Measurements from ENCODE around the gene DDX43.
"Not testable (repeated sequence)": the region's sequence is repeated elsewhere in the genome, so short reads cannot be mapped to it uniquely, and the experiment has no call there.

DDX43 gene

DNA sequence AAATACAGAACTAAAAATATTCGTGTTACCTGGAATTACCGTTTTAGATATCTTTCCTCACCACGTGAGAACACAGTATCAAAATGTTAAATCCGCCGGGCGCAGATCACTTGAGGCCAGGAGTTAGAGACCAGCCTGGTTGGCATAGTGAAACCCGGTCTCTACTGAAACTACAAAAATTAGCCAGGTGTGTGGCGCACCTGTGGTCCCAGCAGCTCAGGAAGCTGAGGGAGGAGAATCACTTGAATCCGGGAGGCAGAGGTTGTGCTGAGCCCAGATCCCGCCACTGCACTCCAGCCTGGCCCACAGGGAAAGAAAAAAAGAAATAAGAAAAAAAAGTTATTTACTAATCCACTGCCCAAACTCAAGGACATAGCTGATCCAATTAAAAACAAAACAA is 4.8 kb upstream of the DDX43 start:
- no peak for DNase-seq

DNA sequence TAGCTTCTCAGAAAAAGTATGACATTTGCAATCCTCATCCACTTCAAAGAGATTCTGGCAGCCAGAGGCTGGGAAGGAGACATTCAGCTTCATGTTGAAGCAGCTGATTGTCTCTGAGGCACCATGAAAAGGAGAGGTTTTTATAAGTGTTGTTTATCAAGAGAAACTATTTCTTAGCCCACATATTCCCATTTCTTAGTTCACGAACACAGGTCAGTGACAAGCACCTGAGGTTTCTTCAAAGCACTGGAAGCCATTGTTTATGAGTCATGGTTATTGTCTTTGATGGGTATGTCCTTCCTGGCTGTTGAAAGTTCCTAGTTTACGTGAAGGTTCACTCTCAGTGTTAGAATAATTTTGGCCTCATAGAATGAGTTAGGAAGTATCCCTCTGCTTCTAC is 3.0 kb upstream of the DDX43 start:
- DNase-seq = no peak

DNA sequence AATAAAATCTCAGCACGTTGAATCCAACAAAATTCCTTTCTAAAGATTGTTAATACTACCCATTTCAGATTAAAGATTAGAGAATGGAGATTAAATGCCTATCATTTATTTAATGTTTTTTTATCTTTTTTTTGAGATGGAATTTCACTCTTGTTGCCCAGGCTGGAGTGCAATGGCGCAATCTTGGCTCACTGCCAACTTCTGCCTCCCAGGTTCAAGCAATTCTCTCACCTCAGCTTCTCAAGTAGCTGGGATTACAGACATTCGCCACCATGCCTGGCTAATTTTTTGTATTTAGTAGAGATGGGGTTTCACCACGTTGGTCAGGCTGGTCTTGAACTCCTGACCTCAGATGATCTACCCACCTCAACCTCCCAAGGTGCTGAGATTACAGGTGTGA is 2.4 kb upstream of the DDX43 start:
- DNase-seq = not testable (repeated sequence)

DNA sequence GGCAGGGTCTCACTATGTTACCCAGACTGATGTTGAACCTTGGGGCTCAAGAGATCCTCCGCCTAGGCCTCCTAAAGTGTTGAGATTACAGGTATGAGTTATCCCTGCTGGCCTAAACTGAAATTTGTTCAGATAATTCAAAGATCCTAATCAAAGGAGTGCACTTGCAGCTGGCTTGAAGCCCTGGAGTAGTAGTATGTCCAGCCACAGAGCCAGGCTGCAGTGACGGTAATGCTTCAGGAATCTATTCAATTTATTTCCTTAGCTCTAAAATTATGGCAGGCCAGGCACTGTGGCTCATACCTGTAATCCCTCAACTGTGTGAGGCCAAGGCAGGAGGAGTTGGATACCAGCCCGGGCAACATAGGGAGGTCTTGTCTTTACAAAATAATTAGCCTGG is 1.4 kb upstream of the DDX43 start:
- DNase-seq = no peak

DNA sequence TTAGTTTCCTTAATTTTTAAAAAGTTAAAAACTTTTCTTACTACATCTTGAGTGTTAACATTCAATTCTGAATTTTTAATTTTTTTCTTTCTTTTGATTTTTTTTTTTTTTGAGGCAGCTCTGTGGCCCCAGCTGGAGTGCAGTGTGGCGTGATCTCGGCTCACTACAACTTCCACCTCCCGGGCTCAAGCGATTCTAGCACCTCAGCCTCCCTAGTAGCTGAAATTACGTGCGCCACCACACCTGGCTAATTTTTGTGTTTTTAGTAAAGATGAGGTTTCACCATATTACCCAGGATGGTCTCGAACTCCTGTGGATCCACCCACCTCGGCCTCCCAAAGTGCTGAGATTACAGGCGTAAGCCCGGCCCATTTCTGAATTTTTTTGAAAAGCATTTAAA is 1.2 kb downstream of the DDX43 start:
- DNase-seq = no peak

DNA sequence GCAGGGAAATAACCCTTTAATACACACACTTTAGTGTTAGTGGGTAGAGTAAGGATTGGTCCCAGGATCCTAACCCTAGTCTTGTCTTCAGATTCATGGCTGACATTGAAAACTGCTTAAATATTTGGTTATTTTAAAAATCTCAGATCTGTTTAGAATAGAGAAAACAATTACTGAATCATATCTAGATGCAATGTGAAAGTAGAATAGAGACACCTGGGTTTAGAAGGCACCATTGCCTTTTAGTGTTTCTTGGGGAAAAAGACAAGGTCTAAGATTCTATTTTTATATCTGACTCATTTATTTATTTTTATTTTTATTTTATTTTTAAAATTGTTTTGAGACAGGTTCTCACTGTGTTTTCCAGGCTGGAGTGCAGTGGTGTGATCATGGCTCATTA is 6.0 kb downstream of the DDX43 start:
- no peak for DNase-seq

DNA sequence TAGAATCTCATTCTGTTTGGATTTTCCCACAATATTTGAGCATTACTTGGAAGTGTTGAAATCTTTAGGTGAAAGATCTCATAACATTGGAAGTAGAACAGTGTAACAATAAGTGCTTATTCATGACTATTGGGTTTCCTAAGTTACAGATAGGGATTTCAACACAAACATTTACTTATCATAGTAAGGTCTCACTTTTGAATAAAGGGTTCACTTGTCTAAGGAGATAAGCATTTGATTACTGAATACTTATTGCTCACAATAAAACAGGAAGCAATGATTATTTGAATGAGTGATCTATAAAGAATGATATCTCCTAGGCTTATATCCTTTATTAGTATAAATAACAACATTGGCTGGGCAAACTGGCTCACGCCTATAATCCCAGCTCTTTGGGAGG is 14.8 kb downstream of the DDX43 start:
- no peak for DNase-seq

DNA sequence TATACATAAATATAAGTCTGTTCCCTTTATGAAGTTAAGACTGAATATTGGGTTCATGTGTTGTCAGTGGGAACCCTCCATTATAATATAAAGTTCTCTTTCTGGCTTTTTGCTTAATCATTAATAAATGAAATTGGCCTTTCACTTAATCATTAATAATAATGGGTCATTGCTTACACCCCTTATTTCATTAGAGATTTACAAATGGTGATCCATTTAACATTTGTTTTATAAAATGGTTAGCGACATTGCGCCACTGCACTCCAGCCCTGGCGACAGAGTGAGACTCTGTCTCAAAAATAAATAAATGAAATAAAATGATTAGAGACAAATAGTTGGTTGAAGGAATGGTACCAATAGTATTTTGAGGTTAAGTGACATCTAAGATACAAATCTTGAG is 18.5 kb downstream of the DDX43 start:
- no peak for DNase-seq

DNA sequence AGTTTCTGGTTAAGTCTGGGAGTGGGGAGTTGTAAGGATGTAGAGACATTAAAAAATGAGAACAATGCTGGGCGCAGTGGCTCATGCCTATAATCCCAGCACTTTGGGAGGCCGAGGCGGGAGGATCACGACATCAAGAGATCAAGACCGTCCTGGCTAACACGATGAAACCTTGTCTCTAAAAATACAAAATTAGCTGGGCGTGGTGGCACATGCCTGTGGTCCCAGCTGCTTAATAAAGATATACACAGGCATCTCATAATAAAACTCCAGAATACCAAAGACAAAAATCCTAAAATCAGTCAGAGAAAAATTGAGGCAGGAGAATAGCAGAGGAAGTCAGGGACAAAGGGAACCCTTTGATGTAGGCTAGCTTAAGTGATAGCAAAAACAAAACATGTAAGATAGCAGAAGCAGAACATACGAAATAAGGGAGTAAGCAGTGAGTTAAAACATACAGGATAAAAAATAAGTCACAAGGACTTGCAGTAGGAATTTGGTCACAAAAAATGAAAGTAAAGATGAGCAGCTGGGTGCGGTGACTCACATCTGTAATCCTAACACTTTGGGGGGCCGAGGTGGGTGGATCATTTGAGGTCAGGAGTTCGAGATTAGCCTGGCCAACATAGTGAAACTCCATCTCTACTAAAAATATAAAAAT is 23.6 kb downstream of the DDX43 start:
- DNase-seq = no peak

DNA sequence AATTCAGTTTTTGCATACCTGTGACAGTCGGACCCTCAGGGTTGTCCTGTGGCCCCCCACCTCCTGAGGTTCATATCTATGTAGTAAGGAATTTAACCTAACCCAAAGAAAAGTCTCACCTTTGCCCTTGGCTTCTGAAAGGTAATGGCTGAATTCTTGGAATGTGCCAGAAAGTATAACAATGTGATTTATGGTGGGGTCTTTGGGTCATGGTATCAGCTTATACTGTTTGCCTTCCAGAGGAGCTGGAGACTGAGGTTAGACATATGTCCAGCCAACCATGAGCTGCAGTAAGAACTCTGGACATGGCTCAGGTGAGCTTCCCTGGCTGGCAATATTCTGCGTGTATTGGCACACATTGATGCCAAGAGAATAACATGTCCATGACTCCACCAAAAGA is 26.9 kb downstream of the DDX43 start:
- DNase-seq = no peak

DNA sequence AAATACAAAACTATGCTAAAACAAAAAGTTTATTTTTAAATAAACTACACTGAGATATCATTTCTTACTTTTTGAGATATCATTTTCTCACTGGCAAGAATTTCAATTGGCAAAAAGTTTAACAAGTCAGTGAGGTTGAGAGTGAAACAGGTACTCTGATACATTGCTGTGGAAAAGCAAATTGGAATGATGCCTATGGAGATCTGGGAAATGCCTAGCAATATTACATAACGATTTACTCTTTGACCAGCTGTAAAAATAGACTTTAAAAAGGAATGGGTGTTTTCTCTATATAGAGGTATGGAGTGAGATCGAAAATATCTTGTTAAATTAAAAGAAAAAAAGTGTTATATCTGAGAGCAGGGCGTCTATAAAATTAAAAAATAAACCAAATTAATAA is 40.6 kb downstream of the DDX43 start:
- no peak for DNase-seq

DNA sequence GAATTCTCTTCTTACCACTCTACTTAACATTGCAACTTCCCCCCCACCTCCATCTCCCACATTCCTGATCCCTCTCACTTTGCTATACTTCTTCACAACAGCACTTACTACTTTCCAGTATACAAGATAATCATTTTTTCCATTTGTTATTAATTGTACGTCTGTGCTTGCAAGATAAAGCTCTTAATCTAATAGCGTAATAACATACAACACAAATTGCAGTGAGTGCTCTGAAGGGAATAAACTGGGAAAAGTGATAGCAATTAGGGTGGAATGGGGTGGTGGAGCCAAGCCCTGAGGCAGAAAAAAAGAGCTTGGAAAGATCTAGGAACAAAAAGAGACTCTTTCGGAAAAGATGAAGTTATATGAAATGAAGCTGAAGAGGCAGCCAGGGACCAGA is 48.9 kb downstream of the DDX43 start:
- DNase-seq = no peak

DNA sequence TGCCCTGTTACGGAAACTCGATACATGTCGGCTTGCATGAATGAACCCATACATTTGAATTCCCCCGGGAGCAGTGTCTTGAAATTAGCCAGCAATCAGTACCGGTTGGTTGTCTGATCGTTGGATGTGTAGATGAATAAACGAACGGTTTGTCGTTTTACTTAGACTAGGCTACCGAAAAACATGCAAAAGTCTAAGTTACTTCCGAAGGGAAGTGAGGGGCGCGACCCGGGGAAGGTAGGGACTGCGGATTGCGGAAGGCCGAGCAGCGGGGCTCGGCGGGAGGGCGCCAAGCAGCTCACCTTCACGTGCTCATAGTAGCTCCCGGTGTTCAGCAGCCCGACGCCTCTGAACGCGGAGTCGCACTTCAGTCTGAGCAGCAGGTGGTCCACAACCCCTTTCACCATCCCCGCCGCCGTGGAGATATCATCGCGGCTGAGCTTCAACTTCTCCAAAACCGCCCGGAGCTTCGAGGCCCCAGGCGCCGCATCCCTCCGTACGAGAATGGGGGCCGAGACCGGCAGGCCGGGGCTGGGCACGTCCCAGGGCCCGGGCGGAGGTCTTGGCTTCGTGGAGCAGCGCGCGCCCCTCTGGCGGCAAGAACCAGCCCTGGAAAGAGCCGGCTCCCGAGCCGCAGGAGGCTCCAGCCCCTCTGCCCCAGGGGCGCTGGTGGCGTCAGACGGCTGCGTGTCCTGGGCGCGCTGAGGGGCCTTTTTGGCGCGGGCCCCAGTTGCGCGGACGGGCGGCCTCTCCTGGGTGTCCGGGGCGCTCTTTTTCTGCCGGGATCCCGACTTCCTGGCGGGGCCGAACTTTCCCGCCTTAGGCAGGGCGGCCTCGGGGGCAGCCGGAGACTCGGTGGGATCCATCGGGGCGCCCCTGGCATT is 56.8 kb downstream of the DDX43 start:
- peak; percentile 46 for DNase-seq

DNA sequence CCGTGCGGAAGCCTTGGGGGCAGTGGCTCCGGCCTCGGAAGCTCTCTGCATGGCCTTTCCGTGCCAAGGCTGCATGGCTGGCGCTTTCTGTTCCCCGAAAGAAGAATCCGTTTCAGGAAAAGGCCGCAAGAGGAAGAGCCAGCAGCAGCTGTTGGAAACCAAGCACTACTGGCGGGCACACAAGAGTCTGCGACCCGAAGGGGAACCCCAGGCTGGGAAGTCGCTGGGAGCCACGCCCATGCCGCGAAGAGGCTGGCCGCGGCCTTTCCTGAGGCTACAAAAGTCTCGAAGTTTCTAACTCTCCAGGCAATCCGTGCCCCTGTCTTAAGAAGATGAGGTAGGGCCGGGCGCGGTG is 57.5 kb downstream of the DDX43 start, which contains the start of gene CGAS:
Gene CGAS (minus strand): TSS at position 191 of the 355 bp plus-strand sequence. CDS start 116 bp downstream, at position 75.
- DNase-seq = peak; percentile 73

DNA sequence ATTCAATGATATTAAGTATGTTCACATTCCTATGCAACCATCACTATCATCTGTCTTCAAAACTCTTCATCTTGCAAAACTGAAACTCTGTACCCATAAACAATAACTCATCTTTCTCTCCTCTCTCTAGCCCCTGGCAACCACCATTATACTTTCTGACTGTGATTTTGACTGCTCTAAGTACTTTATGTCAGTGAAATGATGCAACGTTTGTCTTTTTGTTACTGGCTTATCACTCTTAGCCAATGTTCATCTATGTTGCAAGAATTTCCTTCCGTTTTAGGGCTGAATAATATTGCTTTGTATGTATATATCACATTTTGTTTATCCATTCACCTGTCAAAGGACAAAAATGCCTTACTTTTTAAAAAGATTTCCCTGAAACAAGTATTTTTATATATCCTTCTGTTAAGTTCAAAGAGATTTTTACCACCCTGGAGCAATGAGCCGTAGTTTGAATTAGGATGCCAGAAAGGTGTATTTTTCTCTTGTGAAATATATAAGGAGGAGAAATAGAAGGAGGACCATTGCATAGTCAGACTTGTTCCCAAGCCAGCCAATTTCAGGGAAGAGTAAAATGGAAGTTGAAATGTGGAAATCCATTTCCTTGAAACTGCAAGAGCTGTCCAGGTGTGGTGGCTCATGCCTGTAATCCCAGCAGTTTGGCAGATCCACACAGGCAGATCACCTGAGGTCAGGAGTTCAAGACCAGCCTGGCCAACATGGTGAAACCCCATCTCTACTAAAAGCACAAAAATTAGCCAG is 61.4 kb downstream of the DDX43 start:
- no peak for DNase-seq

DNA sequence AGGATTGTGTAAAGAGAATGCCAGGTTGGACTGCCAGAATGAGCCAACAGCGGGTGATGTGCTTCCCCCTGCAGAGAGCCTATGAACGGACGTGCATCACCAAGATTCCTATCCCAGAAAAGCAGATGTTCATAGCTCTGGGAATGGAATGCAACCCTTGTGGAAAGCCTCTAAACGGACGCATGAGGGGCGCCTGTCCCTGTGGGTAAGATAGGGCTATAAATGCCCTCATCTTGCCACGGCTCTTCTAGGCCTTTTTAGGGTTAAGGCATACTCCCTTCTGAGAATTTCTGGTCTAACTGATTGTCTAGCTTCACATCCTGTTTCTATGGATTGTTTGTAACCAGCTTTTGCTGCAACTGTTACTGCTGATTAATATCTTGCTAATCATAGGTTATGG is 64.8 kb downstream of the DDX43 start:
- DNase-seq = not testable (repeated sequence)

DNA sequence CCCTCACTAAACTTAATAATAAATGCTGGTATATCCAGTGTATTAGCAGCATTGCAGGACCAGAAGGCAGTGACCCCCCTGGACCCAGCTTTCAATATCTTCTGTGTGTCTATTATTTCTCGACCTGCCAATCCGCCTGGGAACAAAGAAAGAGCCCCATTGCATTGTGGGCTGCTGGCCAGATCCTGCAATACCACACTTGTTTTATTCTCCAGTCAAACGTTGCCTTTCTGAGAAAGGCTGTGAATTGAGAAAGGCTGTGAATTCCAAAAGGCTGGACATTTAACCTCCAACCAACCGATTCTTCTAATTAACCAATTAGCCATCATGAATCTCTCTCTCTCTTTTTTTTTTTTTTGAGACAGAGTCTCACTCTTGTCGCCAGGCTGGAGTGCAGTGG is 65.4 kb downstream of the DDX43 start:
- DNase-seq = no peak

DNA sequence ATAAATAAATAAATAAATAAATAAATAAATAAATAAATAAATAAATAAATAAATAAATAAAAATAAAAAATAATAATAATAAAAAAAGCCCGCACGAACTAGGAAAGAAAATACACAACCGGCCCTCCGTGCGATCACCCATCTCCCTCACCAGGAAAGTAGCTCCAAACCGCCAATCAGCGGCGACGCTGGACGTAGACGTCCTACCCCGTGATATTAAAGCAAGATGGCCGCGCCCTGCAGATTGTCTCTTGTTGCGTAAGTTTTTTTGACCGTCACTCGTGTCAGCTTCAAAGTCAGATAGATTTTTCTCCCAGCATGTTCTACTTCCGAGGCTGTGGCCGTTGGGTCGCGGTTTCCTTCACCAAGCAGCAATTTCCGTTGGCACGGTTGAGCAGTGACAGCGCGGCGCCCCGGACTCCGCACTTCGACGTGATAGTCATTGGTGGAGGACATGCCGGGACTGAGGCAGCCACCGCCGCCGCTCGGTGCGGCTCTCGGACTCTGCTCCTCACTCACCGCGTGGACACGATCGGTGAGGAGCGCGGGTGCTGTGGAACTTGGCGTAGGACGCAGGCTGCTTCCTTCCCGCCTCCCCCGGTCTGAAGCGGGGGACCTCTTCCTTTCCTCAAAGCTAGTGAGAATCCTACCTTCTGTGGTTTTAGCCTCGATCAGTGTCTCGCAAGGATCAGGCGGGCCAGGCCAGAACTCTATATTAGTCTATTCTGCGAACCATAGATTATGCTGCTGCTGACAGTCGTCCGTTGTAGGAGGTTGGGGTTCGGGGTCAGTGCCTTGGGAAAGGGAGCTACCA is 67.1 kb downstream of the DDX43 start, which contains the start of gene MTO1:
Gene MTO1 (plus strand): TSS at position 201 of the 814 bp plus-strand sequence. CDS start 118 bp downstream, at position 319.
- peak; percentile 79 for DNase-seq
